GM21447 (cell line): ENCODE data around the gene SEPHS1.
"Not testable (repeated sequence)": the region's sequence is repeated elsewhere in the genome, so short reads cannot be mapped to it uniquely, and the experiment has no call there.

Experiments used
- ATAC-seq: cut with Tn5 transposase; IDR thresholded peaks from one replicate; pipeline ENCODE4 v1.9.1; 2021; ENCODE audit not compliant: unreplicated experiment

Gene SEPHS1

DNA sequence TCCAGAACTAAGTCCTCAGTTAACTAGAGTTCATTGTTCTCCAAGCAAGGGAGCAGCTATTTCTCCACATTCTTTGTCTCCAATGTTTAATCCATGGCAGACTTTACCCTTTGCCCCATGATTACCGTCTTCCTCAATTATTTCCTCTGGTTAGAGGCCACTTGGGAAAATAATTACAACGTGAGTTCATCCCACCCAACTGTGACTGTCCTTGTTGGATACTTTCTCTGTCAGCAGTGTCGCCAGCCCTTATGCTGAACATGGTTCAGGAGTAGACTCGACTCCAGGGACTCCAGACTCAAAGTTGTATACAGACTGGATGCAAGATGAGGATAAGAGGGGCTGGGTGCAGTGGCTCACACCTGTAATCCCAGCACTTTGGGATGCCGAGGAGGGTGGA lies 17.1 kb upstream of the SEPHS1 start:
- ATAC-seq = no peak

DNA sequence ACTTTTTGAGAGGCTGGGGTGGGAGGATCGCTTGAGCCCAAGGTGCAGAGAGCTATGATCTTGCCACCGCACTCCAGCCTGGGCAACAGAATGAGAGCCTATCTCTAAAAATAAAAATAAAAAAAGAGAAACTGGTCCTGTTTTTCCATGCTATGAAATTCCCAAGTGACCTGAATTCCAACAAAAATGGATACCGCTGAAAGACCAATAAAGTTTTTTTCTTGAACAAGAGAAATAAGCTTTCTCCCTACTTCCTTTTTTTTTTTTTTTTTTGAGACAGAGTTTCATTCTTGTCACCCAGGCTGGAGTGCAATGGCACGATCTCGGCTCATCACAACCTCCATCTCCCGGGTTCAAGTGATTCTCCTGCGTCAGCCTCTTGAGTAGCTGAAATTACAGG lies 12.5 kb upstream of the SEPHS1 start:
- no peak for ATAC-seq

DNA sequence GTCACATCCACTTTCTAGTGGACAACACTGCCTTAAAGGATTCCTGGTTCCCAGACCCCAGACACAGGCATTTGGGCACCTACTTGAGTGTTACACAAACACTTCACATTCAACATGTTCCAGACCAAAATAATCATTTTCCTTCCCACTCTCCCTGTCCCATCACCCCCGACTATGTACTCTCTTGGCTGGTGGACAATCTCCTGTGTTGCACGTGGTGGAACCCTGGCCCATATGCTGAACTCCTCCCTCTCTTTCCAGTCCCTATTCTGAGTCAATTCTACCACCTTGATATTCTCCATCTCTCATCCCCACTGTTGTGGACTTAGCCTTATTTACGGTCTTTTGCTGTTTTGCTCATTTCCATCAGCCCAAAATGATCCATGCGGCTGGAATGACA lies 8.3 kb upstream of the SEPHS1 start:
- no peak for ATAC-seq

- ATAC-seq = no peak
Observed at GRCh38 chr10:13354783-13355182, 6.7 kb upstream of the SEPHS1 start.

GRCh38 chr10:13352519-13352918 lies 4.4 kb upstream of the SEPHS1 start:
- no peak for ATAC-seq

- peak; percentile 27 for ATAC-seq
Observed at GRCh38 chr10:13351340-13351915, 3.3 kb upstream of the SEPHS1 start.

- no peak for ATAC-seq
Observed at GRCh38 chr10:13349463-13350274, 1.6 kb upstream of the SEPHS1 start.

GRCh38 chr10:13347500-13348156 lies 465 bp downstream of the SEPHS1 start:
- peak; percentile 31 for ATAC-seq

DNA sequence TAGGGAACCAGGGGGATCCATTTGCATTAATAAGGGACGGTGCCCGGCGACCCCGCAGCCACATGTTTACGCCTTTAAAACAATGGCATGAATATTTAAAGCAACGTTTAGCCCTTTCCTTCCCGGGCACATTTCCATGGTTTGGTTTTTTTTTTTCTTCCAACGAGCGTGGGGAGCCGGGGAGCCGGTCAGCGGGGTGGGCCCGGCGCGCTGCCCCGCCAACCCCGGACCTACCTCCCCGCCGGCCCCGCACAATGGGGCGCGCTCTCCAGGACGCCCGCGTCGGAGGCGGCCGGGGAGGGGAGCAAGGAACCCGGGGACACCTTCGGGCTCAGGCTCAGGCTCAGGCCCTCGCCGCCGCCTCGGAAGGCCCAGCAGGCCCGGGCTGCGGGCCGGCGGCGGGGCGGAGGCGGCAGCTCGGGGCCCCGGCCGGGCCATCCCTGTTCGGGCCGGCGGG lies 1.0 kb downstream of the SEPHS1 start:
- peak; percentile 18 for ATAC-seq

- ATAC-seq = no peak
Observed at GRCh38 chr10:13346283-13347042, 1.6 kb downstream of the SEPHS1 start.

GRCh38 chr10:13340626-13341376 lies 7.3 kb downstream of the SEPHS1 start:
- peak; percentile 95 for ATAC-seq

DNA sequence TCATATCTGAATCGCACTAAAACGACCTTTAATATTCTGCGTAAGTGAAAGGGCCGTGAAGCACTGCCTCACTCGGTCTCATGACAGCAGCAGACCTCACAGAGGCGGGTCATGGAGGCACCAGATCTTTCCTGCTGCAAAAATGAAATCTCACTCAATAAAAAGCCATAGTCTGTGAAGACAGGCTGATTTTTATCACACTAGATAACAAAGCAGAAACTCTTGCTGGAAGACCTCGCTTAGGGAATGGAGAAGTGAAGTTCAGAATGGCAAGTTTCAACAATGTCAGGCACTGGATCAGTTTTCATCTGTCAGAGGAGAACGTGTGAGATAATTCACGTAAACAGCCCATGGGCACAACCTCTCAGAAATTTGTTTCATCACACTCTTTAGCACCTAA lies 8.0 kb downstream of the SEPHS1 start:
- no peak for ATAC-seq

GRCh38 chr10:13338390-13339110 lies 9.5 kb downstream of the SEPHS1 start:
- ATAC-seq = no peak

GRCh38 chr10:13337827-13338196 lies 10.3 kb downstream of the SEPHS1 start:
- no peak for ATAC-seq

DNA sequence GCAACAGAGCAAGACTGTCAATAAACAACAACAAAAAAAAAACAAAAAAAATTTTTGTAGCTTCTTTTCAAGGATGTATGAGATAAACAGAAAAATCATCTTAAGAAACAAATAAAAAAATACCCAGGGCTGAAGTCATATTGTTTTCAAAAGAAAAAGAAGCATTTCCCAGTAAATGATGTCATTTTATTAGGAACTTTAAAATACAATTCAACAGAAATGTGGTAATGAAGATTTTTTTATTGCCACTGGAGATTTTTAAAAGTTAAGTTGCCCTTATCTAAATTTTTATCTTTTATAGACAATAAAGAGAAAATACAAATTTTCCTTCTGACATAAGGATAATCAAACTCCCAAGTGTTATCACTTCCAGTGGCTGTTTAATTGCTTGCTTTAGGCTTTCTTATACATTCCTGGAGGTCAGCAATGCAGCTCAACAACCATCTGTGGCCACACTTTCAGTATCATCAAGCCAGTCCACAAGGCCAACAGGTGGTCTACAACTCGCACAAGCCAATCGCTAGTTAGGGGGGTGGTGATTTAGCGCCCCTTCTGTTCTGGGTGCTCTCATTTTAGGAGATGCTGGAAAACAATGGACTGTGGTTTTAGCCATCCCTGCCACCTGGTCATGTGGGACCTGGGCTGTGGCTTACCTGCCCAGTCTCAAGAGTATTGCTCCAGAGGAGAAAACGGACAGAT lies 10.8 kb downstream of the SEPHS1 start:
- ATAC-seq = no peak

DNA sequence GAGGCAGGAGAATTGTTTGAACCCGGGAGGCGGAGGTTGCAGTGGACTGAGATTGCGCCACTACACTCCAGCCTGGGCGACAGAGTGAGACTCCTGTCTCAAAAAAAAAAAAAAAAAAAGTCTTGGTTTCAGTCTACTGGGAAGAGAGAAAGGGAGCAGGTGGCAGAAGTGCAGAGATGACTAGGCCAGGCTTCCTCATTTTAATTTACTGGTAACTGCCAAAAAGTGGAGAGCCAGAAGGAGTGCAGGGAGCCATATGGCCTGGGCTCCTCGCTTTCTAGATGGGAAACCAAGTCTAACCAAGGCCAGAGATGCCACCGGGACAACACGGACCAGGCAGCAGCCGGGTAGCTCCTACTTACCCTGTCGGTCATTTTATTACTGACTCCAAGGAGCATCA lies 12.2 kb downstream of the SEPHS1 start:
- ATAC-seq = peak; percentile 41

- ATAC-seq = no peak
Observed at GRCh38 chr10:13334556-13334955, 13.5 kb downstream of the SEPHS1 start.

DNA sequence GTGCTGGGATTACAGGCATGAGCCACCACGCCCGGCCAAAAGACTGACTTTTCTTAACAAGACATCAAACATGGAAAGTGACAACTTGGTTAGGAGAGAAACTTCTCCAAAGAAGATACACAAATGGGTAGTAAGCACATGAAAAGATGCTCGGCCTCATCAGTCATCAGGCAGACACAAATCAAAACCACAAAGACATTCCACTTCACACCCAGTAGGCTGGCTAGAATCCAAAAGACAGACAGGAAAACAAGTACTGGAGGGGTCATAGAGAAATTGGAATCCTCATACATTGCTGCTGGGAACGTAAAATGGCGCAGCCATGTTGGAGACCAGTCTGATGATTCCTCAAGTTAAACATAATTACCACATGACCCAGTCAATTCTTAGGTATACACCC lies 16.4 kb downstream of the SEPHS1 start:
- ATAC-seq = no peak

GRCh38 chr10:13330980-13331379 lies 17.1 kb downstream of the SEPHS1 start:
- not testable (repeated sequence) for ATAC-seq
